Measurements from ENCODE around the gene ZNF750.

- no peak for TF ChIP-seq CTCF (IDR thresholded peaks at IDR 0.05)
- no peak for TF ChIP-seq POLR2A (IDR thresholded peaks at IDR 0.05)
These were observed 41.1 kb downstream of the ZNF750 start for GRCh38 chr17:82798752-82799151.

Measured in lower leg skin (tissue), 3 donors.